Astrocyte (in vitro differentiated cells and primary cell): Measurements from ENCODE around the gene NDUFS8. TPM values are rescaled to one million over a fixed set of nuclear protein-coding genes. Genes with fewer than 3 reads are reported as not detected.

Experiments used
- DNase-seq: peaks from one replicate; pipeline ENCODE4 v3.0.0-alpha.2; 2010; ENCODE audit warnings: low read depth
- FAIRE-seq: peaks from 2 replicates; lab custom pipeline; 2011; peaks lifted over from hg19 to GRCh38; lab: Jason Lieb, UNC
- H2AFZ ChIP-seq: 2 replicates; pipeline ENCODE4 v1.6.0; 2012; ENCODE audit warnings: low read depth, low read length, inconsistent platforms
- H3K27ac ChIP-seq: 2 replicates; pipeline ENCODE4 v1.5.1; 2011; ENCODE audit warnings: low read depth, low read length, inconsistent platforms
- H3K27me3 ChIP-seq: 2 replicates; pipeline ENCODE4 v1.6.0; 2011; ENCODE audit warnings: low read length, inconsistent platforms; ENCODE audit not compliant: insufficient read depth
- H3K36me3 ChIP-seq: 2 replicates; pipeline ENCODE4 v1.5.1; 2011; ENCODE audit warnings: low read length, inconsistent platforms; ENCODE audit not compliant: insufficient read depth
- H3K4me1 ChIP-seq: 2 replicates; pipeline ENCODE4 v1.5.1; 2011; ENCODE audit warnings: low read length, inconsistent platforms; ENCODE audit not compliant: insufficient read depth
- H3K4me2 ChIP-seq: 2 replicates; pipeline ENCODE4 v1.6.0; 2012; ENCODE audit warnings: low read length, inconsistent platforms
- H3K4me3 ChIP-seq: 2 replicates; pipeline ENCODE4 v1.5.1; 2011; ENCODE audit warnings: low read depth, mild to moderate bottlenecking, low read length, inconsistent platforms; ENCODE audit not compliant: insufficient read depth
- H3K79me2 ChIP-seq: 2 replicates; pipeline ENCODE4 v1.6.0; 2012; ENCODE audit warnings: mild to moderate bottlenecking, low read length, inconsistent platforms; ENCODE audit not compliant: insufficient read depth
- H3K9ac ChIP-seq: 2 replicates; pipeline ENCODE4 v1.6.0; 2012; ENCODE audit warnings: mild to moderate bottlenecking, low read length, inconsistent platforms
- H3K9me3 ChIP-seq: 2 replicates; pipeline ENCODE4 v1.5.1; 2012; ENCODE audit warnings: low read depth, mild to moderate bottlenecking, low read length, inconsistent platforms; ENCODE audit not compliant: insufficient read depth
- H4K20me1 ChIP-seq: 2 replicates; pipeline ENCODE4 v1.6.0; 2012; ENCODE audit warnings: low read length, inconsistent platforms; ENCODE audit not compliant: insufficient read depth
- H3K27ac Mint-ChIP-seq: one replicate; pipeline ENCODE4 v1.8.0; 2021; ENCODE audit warnings: mild to moderate bottlenecking, mixed read lengths; ENCODE audit not compliant: unreplicated experiment
- H3K27me3 Mint-ChIP-seq: one replicate; pipeline ENCODE4 v1.8.0; 2021; ENCODE audit warnings: low read depth, mixed read lengths; ENCODE audit not compliant: unreplicated experiment
- H3K36me3 Mint-ChIP-seq: one replicate; pipeline ENCODE4 v1.8.0; 2021; ENCODE audit warnings: low read depth, mixed read lengths; ENCODE audit not compliant: unreplicated experiment
- H3K4me1 Mint-ChIP-seq: one replicate; pipeline ENCODE4 v1.8.0; 2021; ENCODE audit warnings: low read depth, mixed read lengths; ENCODE audit not compliant: unreplicated experiment
- H3K4me3 Mint-ChIP-seq: one replicate; pipeline ENCODE4 v1.8.0; 2021; ENCODE audit warnings: mild to moderate bottlenecking, moderate library complexity, mixed read lengths; ENCODE audit not compliant: unreplicated experiment
- H3K9me3 Mint-ChIP-seq: one replicate; pipeline ENCODE4 v1.8.0; 2021; ENCODE audit warnings: mild to moderate bottlenecking, mixed read lengths; ENCODE audit not compliant: unreplicated experiment
- EZH2 ChIP-seq: IDR thresholded peaks from 2 replicates; pipeline ENCODE4 v1.6.1; 2012; ENCODE audit warnings: mild to moderate bottlenecking, low read length, inconsistent platforms; ENCODE audit not compliant: insufficient read depth
- total RNA-seq: library from RNA; stranded (reverse); gene quantifications from 2 replicates; pipeline ENCODE4 v1.2.1, GENCODE V29; 2021
- TF ChIP-seq, protein P1 (sequence below): IDR thresholded peaks from 2 replicates; pipeline ENCODE4 v1.5.1; 2011; ENCODE audit warnings: low read depth, mild to moderate bottlenecking, inconsistent platforms, low read length, moderate library complexity; ENCODE audit not compliant: insufficient read depth

Gene NDUFS8
- total RNA-seq, 1 donor from 2014 or later: 159 TPM

DNA sequence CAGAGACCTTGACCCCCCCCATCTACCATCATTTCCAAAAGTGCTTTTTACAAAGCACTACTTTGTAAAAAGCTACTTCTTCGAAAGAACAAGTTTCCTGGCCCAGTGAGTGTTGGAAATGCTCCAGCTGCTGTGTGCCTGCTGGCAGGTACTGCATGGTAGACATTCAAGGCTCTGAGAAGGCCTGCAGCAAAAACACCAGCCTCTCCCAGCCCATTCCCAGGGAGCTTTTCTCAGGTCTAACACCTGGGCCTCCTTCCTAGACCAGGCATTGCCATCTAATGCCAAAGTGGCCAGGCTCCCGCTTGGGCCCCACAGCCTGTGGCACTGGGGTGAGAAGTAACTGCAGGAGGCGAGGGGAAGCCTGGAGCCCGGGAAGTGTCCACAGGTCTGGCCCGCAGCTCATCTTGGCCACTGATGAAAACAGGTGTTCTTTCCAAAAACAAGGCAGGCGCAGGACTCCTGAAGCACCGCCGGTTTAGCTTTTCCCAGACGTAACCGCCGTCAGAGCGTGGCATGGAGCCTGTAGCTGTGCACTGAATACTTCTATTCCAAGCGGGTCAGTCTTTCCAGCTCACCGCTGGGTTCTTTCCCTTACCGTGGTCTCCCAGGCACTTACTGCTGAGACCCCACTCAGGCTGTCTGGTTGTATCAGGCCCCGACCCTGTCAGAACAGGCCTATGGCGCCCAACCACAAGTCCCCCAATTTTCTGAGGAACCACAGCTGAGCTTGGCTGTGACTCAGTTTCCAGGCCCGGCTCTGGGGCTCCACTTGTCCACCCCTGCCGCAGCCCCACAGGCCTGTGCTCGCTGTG, 7.1 kb downstream of the NDUFS8 start:
- H3K79me2 ChIP-seq: peaks cover 49% of the 10 kb centered on the region
- no peak overlapping the region for H3K4me3 ChIP-seq
- no peak overlapping the region for H3K27ac ChIP-seq
- FAIRE-seq: no peak
- no peaks in the 10 kb centered on the region for H3K27me3 ChIP-seq
- DNase-seq: no peak
- H3K9me3 Mint-ChIP-seq: no peaks in the 10 kb centered on the region
- no peaks in the 10 kb centered on the region for H3K27me3 Mint-ChIP-seq
- peaks cover 30% of the 10 kb centered on the region for H3K4me1 ChIP-seq
- H3K27ac Mint-ChIP-seq: no peak overlapping the region
- no peak overlapping the region for H3K4me2 ChIP-seq
- peaks cover 6% of the 10 kb centered on the region for H3K4me1 Mint-ChIP-seq
- no peak overlapping the region for H3K9ac ChIP-seq
- no peaks in the 10 kb centered on the region for H3K36me3 ChIP-seq
- peaks cover 4% of the 10 kb centered on the region for H3K36me3 Mint-ChIP-seq
- no peak overlapping the region for H3K4me3 Mint-ChIP-seq
- no peak overlapping the region for H2AFZ ChIP-seq
- H3K9me3 ChIP-seq: no peaks in the 10 kb centered on the region
- no peak for TF ChIP-seq EZH2
- TF ChIP-seq, protein P1, sequence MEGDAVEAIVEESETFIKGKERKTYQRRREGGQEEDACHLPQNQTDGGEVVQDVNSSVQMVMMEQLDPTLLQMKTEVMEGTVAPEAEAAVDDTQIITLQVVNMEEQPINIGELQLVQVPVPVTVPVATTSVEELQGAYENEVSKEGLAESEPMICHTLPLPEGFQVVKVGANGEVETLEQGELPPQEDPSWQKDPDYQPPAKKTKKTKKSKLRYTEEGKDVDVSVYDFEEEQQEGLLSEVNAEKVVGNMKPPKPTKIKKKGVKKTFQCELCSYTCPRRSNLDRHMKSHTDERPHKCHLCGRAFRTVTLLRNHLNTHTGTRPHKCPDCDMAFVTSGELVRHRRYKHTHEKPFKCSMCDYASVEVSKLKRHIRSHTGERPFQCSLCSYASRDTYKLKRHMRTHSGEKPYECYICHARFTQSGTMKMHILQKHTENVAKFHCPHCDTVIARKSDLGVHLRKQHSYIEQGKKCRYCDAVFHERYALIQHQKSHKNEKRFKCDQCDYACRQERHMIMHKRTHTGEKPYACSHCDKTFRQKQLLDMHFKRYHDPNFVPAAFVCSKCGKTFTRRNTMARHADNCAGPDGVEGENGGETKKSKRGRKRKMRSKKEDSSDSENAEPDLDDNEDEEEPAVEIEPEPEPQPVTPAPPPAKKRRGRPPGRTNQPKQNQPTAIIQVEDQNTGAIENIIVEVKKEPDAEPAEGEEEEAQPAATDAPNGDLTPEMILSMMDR: no peak
- H4K20me1 ChIP-seq: peaks cover 5% of the 10 kb centered on the region

- no peak overlapping the region for H3K27ac Mint-ChIP-seq
- peak overlapping the region; percentile 68 for H2AFZ ChIP-seq
Measured at GRCh38 chr11:68038226-68038717, 7.8 kb downstream of the NDUFS8 start.

More at GRCh38 chr11:68038226-68038717, 7.8 kb downstream of the NDUFS8 start:
- no peak for FAIRE-seq
- Histone ChIP-seq H4K20me1 (peaks cover 11% of the 10 kb centered on the region), H3K4me2 (peak overlapping the region; percentile 88), H3K4me3 (peak overlapping the region; percentile 55), H3K27ac (peak overlapping the region; percentile 57), H3K9ac (peak overlapping the region; percentile 75), H3K36me3 (no peaks in the 10 kb centered on the region), H3K27me3 (no peaks in the 10 kb centered on the region), H3K79me2 (peaks cover 44% of the 10 kb centered on the region), H3K9me3 (no peaks in the 10 kb centered on the region), H3K4me1 (peaks cover 34% of the 10 kb centered on the region)
- peaks cover 6% of the 10 kb centered on the region for H3K4me1 Mint-ChIP-seq
- no peaks in the 10 kb centered on the region for H3K9me3 Mint-ChIP-seq
- no peak overlapping the region for H3K4me3 Mint-ChIP-seq
- no peaks in the 10 kb centered on the region for H3K27me3 Mint-ChIP-seq
- no peak for TF ChIP-seq EZH2
- TF ChIP-seq, protein P1: no peak
- H3K36me3 Mint-ChIP-seq: peaks cover 4% of the 10 kb centered on the region
- no peak for DNase-seq
